GM18502 (cell line): Measurements from ENCODE around the gene ABCC3.

Experiments used
- ATAC-seq: cut with Tn5 transposase; IDR thresholded peaks from one replicate; pipeline ENCODE4 v1.9.1; 2021; ENCODE audit warnings: mild to moderate bottlenecking; ENCODE audit not compliant: unreplicated experiment, poor library complexity

ABCC3 gene

DNA sequence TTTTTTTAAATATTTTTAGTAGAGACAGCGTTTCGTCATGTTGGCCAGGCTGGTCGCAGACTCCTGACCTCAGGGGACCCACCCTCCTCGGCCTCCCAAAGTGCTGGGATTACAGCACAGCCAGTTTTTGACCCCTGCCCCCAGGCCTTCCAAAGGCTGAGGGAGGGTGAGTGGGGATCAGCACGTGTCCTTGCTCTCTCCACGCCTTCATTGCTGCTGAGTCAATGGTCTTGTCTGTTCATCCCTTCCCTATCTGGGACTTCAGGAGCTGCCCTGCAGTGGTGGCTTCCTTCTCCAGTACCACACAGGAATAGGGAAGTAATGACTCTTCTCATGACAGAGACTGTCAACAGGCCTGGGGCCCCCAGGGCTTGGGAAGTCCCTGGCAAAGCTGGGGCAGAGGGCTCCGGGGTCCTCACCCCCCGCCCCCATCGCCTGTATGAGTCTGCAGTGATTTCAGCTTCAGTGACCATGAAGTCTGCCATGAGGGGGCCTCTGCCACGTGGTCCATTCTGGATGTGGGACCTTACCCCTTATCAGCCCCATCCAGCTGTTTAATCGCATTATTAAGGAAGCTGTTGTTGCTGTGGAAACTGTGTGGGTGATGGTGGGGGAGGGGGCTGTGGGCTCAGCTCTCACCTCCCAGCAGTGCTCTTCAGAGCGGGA is 6.1 kb downstream of the ABCC3 start:
- no peak for ATAC-seq

DNA sequence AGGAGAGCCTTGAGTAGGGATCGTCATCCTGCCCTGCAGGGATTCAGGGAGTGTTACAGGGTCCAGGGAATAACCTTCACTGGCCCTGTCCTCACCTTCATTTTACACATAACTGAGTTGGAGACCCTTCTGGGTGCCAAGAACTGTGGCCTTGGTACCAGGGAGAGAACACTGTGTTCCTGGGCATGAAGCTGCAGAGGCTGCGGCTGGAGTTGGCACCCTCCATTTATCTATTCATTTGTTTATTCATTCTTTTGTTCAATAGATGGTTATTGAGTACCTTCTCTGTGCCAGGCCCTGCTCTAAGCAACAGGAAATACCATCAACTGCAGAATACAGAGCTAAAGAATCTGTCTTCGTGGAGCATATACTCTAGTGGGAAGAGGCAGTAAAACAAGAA is 6.7 kb downstream of the ABCC3 start:
- ATAC-seq = no peak

DNA sequence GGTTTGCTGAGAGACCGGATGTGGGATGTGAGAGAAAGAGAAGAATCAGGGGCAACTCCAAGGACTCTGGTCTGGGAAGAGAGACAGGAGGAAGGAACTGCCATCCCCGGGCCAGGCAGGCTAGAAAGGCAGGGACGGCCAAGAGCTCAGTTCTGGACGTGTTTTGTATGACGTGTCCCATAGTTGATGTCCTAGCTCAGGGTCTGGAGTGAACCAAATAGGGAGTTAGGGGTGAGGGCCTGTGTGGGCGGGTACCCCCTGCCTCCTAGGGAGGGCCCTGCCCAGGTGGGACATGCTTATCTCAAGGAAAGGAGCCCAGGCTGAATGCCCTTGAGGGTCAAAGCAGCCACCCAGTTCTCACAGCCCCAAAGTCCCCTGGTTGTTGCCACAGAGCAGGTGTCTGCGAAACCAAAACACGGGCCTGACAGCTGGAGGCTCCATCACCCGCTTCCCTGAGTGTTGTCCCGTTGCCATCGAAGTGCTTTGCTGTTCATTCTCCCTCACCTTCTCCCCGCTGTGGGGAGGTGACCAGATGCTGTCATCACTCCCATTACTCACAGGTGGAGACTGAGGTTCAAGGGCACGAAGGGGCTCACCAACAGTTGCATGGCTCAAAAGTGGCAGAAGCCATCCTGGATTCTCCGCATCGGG is 7.5 kb downstream of the ABCC3 start:
- ATAC-seq = no peak

DNA sequence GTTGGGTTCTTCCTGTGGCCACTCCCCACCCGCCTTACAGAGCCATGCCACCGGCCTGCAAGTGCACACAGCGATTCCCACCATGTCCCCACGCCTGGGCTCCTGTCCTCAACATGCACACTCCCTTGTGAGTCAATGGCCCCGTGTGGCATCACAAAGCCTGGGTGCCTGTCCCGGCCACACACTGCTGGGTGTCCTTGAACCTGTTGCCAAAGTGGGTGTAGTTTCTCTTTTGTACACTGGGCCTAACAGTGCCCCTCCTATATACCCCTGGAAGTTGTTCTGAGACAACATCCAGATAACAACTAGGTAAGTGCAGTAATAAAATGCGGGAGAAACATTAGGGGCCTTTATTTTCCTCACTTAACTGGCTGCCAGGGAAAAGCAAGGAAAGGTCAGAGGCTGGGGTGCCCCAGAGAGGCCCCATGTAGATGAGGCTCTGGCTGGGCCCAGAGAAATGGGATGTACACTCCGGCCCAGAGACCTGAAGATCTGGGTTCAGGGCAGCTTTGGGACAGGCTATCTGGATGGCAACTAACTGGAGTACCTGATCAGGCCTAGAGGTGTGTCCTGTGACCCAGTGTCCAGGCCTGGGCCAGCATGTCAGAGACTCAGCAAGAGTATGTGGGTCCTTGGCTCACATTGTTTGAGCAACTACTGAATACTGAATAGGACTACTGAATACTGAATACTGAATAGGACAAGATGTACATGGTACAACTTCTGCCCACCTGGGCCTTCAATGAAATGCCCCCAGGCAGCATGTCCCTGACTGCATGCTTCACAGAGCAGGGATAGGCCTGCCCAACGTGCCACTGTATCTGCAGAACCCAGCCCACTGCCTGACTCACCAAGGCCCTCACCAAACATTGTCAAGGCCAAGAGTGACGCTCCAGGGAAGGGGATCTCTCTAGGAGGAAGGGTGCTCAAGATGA is 8.3 kb downstream of the ABCC3 start:
- no peak for ATAC-seq

DNA sequence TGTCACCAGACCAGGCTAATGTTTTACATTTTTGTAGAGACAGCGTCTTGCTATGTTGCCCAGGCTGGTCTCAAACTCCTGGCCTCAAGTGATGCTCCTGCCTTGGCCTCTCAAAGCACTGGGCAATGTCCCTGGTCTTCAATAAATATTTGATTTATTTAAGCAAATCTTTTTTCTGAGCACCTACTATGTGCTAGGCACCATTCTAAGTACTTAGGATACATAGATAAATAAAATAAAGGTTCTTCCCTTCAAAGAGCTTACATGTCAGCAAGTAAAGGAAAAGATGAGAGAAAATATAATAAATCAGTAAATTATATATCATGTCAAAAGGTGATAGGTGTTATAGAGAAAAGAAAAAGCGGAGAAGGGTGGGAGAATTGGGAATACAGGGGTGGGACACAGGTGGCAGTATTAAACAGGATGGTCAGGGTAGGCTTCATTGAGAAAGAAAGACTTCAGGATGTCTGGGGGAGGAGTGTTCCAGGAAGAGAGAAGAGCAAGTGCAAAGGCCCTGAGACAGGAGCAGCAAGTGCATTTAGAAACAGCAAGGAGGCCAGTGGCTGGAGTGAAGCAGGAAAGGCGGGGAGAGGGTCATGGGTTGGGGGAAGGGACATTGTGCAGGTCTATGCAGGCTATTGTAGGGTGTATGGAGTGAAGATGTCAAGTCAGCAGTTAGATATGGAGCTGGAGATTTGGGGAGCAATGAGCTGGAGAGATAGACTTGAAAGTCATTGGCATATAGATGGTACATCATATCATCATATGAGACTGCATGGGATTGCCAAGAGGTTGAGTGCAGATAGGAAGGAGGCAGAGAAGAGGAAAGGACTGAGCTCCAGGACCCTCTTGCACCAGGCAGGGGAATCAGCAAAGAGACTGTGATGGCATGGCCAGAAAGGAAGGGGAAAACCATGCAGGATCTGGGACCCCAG is 11.3 kb downstream of the ABCC3 start:
- ATAC-seq = no peak

DNA sequence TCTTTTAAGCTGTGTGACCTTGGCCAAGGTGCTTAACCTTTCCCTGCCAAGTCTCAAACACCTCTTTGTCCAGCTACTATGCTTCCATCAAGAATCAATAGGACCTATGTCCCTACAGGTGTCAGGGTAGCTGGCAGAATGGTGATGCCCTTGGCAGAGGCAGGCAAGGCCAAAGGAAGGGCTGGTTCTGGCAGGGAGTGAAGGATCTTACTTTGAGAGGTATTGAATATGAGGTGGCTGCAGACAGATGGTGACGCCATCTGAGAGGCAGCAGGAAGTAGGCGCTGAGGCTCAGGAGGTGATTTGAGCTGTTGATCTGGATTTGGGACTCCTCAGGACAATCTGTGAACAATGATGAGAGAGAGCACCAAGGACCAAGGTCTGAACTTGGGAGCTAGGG is 12.5 kb downstream of the ABCC3 start:
- no peak for ATAC-seq

DNA sequence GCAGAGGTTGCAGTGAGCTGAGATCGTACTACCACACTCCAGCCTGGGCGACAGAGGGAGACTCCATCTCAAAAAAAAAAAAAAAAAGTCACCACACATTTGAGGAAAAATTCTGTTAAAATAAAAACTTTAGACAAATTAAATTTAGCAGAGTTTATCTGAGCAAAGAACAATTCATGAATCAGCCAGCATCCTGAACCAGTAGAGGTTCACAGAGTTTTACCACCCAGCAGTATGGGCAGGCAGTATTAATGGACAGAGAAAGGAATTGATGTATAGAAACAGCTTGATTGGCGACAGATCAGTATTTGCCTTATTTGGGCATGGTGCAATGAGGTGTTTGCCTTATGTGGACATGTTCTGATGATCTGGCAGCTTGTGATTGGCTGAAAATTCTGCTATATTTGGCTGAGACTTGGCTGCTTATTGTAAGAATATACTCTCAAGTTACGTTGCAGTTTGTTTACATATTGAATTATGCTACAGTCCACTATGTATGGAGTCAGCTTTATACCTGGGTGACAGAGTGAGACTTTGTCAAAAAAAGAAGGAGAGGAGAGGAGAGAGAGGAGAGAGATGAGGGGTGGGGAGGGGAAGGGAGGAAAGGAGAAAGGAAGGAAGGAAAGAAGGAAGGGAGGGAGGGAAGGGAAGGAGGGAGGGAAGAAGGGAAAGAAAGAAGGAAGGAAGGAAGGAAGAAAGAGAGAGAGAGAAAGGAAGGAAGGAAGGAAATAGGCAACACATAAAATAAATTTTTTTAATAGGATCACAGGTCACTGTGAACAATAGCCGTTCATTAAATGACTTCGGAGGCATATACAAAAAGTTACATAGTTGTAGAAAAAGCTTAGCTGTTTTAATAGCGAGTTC is 14.6 kb downstream of the ABCC3 start:
- ATAC-seq = no peak

DNA sequence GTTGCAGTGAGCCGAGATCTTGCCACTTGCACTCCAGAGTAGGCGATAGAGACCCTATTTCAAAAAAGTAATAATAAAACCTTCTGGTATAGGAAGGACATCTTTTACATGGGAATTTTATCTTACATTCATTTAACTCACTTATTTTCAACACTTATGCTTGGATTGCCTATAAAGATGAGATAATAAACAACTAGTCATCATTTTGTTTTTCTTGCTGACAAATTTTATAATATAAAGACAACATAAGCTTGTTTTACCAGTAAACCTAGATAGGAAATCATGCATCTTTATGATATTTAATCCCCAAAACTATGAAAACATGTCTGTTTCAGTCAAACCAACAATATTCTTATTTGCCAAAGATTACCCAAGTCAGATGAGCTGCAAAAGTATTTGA is 17.0 kb downstream of the ABCC3 start:
- ATAC-seq = no peak

DNA sequence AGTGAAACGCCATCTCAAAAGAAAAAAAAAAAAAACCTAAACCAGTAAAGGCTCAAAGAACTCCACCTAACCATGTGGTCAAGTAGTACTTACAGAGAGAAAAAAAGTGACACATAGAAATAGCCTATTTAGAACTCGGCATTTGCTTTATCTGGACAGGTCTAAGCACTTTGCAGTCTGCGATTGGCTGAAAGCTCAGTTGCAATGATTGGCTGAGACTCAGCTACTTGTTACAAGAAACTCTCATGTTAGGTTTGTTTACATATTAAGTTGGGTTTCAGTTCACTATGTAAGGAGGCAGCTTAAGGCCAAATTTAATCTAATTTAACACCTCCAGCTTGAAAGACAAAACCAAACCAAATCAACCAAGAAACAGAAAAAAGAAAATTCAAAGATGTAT is 19.1 kb downstream of the ABCC3 start:
- ATAC-seq = no peak

DNA sequence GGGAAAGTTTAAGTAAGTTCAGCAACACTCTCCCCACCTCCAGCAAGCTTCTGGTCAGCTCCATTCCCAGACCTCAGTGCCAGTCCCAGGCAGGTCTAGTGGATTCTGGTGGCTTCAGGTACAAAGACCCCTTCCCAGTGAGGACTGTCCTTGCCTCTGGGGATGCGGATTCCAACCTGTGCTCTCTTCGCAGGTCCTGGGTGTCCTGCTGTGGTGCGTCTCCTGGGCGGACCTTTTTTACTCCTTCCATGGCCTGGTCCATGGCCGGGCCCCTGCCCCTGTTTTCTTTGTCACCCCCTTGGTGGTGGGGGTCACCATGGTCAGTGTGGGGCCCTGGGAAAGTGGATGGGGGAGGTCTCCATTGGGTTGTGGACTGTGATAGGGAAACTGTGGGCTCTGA is 21.8 kb downstream of the ABCC3 start:
- ATAC-seq = no peak

DNA sequence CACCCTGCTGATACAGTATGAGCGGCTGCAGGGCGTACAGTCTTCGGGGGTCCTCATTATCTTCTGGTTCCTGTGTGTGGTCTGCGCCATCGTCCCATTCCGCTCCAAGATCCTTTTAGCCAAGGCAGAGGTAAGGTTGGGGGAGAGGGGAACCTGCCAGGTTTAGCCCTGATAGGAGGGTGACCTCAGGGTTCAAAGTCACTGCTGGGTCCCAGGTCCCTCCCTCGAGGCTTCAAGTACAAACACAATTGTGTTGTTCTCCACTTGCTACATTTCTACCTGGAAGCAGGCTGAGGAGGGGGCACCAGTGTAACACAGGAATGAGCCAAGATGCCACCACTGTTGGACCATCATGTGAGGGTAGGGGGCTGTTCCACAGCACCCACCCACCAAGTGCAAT is 22.4 kb downstream of the ABCC3 start:
- ATAC-seq = no peak

DNA sequence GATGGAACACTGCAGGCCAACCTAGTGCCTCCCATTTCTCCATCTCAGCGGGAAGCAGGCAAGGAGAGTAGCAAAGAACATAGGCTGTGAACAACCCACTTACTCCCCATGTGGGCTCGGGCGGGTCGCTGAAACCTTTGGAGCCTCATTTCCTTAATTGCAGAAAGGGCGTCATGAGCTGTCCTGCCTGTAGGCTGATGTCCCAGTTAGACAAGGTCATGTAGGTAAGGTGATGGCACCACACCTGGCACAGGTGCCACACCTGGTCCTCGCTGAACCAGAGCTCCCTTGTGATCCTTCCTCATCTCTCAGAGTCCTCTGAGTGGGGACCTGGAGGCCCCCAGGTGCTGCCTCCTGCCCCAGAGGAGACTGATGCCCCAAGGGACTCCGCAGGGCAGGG is 22.9 kb downstream of the ABCC3 start:
- no peak for ATAC-seq

DNA sequence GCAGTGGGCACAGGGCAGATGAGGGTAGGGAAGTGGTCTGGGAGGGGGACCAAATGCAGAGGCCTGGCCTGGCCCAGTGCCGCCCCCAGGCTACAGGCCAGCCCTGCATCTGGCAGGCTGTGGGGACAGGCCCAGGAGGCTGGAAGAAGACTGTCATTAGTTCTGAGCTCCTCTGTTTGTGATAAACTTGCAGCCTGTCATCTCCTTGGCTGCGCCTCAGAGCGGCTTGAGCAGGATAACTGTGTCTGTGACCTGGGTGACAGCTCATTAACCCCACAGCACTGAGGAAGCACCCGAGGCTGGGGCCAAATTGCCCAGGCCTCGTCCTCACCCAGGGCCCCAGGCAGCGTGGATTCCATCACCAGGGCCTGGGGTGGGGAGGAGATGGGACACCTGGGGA is 23.9 kb downstream of the ABCC3 start:
- ATAC-seq = no peak

DNA sequence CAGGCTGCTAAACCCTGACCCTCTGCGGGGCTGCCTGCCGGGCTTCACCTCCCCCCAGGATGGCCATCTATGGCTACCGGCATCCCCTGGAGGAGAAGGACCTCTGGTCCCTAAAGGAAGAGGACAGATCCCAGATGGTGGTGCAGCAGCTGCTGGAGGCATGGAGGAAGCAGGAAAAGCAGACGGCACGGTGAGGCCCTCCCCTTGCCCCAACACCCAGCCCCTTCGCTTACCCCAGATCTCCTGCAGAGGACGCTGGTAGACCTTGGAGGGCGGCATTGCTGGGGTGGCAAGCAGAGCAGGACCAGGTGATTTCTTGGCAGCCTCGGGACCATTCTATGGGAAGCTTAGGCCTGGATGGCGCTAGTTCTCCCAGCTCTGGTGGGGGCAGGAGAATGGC is 24.5 kb downstream of the ABCC3 start:
- ATAC-seq = no peak

DNA sequence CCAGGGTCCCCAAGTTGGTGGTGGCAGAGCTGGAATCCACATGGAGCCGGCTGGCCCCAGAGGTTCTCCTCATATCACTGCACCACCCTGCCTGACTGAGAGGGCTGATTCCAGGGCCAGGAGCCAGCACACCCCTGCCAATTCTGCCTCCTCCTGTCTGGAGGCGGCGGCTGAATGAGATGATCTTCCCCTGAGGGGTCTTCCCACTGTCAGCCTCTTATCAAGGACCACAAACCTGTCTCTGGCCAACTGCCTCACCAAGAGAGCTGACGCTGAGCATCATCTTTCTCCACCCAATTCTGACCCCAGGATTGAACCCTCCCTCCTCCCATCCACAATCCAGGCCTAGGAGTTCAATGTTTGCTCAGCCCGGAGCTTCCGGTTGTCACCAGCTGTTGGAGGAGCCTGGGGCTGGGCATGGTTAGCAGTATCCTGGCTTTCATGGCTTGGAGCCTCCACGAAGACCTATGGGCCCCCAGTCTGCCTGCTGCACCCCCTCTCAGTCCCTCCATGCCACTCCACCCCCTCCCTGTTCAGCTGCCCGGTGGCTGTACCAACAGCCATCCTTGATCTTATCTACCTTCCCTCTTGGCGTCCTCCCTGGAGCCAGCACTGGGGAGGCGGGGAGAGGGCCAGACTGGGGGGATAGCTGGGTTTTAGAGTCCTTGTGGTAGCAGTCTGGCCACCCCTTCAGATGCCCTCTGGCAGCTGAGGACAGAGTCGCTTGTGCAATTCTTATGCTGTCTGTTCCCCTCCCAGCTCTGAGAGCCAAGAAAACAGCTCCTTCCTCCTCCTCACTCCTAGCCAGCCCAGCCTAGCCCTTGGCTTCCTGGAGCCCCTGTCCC is 25.6 kb downstream of the ABCC3 start:
- no peak for ATAC-seq

DNA sequence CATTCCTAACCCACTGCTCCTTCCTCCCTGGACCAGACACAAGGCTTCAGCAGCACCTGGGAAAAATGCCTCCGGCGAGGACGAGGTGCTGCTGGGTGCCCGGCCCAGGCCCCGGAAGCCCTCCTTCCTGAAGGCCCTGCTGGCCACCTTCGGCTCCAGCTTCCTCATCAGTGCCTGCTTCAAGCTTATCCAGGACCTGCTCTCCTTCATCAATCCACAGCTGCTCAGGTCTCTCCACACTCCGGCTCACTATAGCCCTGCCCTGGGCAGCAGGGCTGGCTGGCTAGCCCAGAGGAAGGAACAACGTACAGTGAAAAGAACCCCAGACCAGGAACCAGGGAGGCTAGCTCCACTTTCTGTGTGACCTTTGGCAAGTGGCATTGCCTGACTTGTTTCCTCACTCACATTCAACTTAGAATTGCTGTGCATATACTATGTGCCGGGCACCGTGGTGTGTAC is 26.2 kb downstream of the ABCC3 start:
- ATAC-seq = no peak

DNA sequence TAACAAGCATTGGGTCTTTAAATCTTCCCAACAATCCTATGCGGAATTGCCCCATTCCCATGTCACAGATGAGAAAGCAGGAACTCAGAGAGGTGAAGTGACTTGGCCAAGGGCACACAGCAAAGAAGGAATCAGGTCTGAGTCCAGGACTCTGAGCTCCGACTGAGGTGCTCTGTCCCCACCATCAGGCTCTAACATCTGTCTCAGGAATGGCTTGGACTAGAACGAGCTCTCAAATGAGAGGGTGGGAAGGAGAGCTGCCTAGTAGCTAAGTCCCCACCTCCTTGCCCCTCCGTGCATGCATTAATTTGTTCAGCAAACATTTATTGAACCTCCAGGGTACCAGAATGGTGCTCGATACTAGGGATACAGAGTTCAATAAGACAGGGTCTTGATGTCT is 26.7 kb downstream of the ABCC3 start:
- no peak for ATAC-seq

DNA sequence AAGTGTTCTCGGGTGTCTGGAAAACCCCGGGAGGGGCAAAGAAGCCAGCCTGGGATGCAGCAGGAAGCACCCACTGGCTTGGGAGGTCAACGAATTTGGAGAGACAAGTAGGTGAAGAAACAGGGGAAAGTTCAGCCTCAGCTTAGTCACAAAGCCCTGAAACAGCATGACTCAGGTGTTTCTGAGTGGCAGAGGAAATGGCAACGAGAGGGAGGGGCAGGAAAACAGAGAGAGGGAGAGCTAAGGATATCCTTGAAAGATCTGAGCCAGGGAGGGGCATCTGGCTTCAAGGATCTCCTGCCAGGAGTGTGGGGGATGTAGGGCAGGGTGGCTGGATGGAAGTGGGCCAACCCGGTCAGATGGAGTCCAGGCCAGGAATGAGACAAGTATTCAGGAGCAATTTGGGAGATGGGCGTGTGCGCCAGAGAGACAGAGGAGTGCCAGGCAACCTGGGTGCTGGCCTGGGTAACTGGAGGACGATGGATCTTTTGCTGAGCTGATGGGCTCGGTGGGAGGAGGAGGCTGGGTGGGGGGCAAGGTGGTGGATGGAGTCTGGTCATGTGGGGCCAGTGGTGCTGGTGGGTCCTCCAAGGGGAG is 27.2 kb downstream of the ABCC3 start:
- no peak for ATAC-seq
